Neural cell (in vitro differentiated cells): Measurements from ENCODE around the gene RAB33B.

Source experiments
- CTCF ChIP-seq: fragments of 450-650 bp; IDR thresholded peaks from 2 replicates; pipeline ENCODE4 v1.5.1; 2014; ENCODE audit warnings: antibody characterized with exemption, mild to moderate bottlenecking, moderate library complexity; ENCODE audit not compliant: poor library complexity, severe bottlenecking
- EP300 ChIP-seq: fragments of 450-650 bp; conservative IDR thresholded peaks from 2 replicates; pipeline ENCODE4 v1.6.1; 2014; ENCODE audit warnings: antibody characterized with exemption, mild to moderate bottlenecking, moderate library complexity; ENCODE audit not compliant: poor library complexity, severe bottlenecking
- EZH2 ChIP-seq: fragments of 200-600, 300-800 bp; shearing (Covaris generic), sonication (generic); IDR thresholded peaks from 2 replicates; pipeline ENCODE4 v1.6.1; 2014; ENCODE audit warnings: antibody characterized with exemption, low read length, borderline replicate concordance, mild to moderate bottlenecking; ENCODE audit not compliant: insufficient read depth, poor library complexity, severe bottlenecking
- MXI1 ChIP-seq: fragments of 450-650 bp; conservative IDR thresholded peaks from 2 replicates; pipeline ENCODE4 v1.6.1; 2014; ENCODE audit warnings: antibody characterized with exemption, mild to moderate bottlenecking; ENCODE audit not compliant: poor library complexity, severe bottlenecking
- POLR2AphosphoS5 ChIP-seq: IDR thresholded peaks from 2 replicates; pipeline ENCODE4 v1.6.1; 2012
- RAD21 ChIP-seq: fragments of 450-650 bp; conservative IDR thresholded peaks from 2 replicates; pipeline ENCODE4 v1.6.1; 2014; ENCODE audit warnings: antibody characterized with exemption, mild to moderate bottlenecking, moderate library complexity
- REST ChIP-seq: IDR thresholded peaks from 2 replicates; pipeline ENCODE4 v1.6.1; 2012; ENCODE audit warnings: borderline replicate concordance
- SMC3 ChIP-seq: fragments of 450-650 bp; conservative IDR thresholded peaks from 2 replicates; pipeline ENCODE4 v1.6.1; 2014; ENCODE audit warnings: antibody characterized with exemption, mild to moderate bottlenecking, moderate library complexity; ENCODE audit not compliant: poor library complexity
- TAF1 ChIP-seq: IDR thresholded peaks from 2 replicates; pipeline ENCODE4 v1.6.1; 2012; ENCODE audit warnings: low read depth

GRCh38 chr4:139508581-139509237 is 54.8 kb downstream of the RAB33B start:
- TF ChIP-seq CTCF (no peak), REST (no peak), MXI1 (no peak), EP300 (no peak), POLR2AphosphoS5 (no peak), EZH2 (no peak), RAD21 (no peak), SMC3 (no peak), TAF1 (no peak)
